WERI-Rb-1 (cell line): ENCODE results near the gene GALNT9.
A peak's percentile ranks its signal among the peaks of the same experiment; 100 is the strongest.

Experiments
- DNase-seq: peaks from one replicate; pipeline ENCODE4 v3.0.0-alpha.2; 2020
- H3K27ac ChIP-seq: fragments of 250-450 bp; sonication (Bioruptor Pico); 2 replicates; pipeline ENCODE4 v1.5.1; 2020; ENCODE audit warnings: mild to moderate bottlenecking, moderate library complexity
- H3K27me3 ChIP-seq: fragments of 250-450 bp; sonication (Bioruptor Pico); 2 replicates; pipeline ENCODE4 v1.5.1; 2021; ENCODE audit warnings: mild to moderate bottlenecking, low read depth, moderate library complexity; ENCODE audit not compliant: insufficient read depth, severe bottlenecking
- H3K36me3 ChIP-seq: fragments of 250-450 bp; sonication (Bioruptor Pico); 2 replicates; pipeline ENCODE4 v1.5.1; 2020; ENCODE audit warnings: mild to moderate bottlenecking, moderate library complexity
- H3K4me3 ChIP-seq: 2 replicates; pipeline ENCODE4 v1.5.1; 2011; ENCODE audit warnings: low read depth, mild to moderate bottlenecking, control low read depth, low read length
- H3K9me3 ChIP-seq: fragments of 250-450 bp; sonication (Bioruptor Pico); 2 replicates; pipeline ENCODE4 v1.5.1; 2021; ENCODE audit warnings: mild to moderate bottlenecking, moderate library complexity; ENCODE audit not compliant: severe bottlenecking
- TF ChIP-seq, protein P1 (sequence below): IDR thresholded peaks from 2 replicates; pipeline ENCODE4 v1.5.1; 2011; ENCODE audit warnings: low read depth, mild to moderate bottlenecking, control low read depth, inconsistent platforms, low read length

Gene GALNT9

DNA sequence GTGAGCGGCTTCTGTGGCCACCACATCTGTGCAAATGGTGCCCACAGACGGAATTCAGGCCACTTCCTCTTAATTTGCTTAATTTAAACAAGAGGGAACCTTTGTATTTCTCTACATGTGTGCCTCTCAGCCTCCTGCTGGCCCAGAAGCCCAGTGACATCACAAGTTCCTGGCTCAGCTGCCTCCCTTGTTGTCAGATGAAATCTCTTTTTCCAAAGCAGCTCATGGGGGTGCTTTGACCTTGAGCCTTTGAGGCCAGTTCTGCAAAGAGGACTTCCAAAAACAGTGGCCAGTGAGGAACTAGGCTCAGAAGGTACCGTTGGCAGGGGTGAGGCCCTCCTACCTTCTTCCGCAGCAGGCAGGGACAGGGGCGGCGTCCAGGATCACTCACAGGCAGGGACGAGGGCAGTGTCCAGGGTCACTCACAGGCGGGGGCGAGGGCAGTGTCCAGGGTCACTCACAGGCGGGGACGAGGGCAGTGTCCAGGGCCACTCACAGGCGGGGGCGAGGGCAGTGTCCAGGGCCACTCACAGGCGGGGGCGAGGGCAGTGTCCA lies 35.0 kb upstream of the GALNT9 start:
- Histone ChIP-seq H3K4me3 (no peak overlapping the region), H3K27ac (no peak overlapping the region), H3K36me3 (no peaks in the 10 kb centered on the region), H3K9me3 (peaks cover 5% of the 10 kb centered on the region), H3K27me3 (no peaks in the 10 kb centered on the region)
- DNase-seq, result no peak
- TF ChIP-seq, protein P1, sequence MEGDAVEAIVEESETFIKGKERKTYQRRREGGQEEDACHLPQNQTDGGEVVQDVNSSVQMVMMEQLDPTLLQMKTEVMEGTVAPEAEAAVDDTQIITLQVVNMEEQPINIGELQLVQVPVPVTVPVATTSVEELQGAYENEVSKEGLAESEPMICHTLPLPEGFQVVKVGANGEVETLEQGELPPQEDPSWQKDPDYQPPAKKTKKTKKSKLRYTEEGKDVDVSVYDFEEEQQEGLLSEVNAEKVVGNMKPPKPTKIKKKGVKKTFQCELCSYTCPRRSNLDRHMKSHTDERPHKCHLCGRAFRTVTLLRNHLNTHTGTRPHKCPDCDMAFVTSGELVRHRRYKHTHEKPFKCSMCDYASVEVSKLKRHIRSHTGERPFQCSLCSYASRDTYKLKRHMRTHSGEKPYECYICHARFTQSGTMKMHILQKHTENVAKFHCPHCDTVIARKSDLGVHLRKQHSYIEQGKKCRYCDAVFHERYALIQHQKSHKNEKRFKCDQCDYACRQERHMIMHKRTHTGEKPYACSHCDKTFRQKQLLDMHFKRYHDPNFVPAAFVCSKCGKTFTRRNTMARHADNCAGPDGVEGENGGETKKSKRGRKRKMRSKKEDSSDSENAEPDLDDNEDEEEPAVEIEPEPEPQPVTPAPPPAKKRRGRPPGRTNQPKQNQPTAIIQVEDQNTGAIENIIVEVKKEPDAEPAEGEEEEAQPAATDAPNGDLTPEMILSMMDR, result no peak

DNA sequence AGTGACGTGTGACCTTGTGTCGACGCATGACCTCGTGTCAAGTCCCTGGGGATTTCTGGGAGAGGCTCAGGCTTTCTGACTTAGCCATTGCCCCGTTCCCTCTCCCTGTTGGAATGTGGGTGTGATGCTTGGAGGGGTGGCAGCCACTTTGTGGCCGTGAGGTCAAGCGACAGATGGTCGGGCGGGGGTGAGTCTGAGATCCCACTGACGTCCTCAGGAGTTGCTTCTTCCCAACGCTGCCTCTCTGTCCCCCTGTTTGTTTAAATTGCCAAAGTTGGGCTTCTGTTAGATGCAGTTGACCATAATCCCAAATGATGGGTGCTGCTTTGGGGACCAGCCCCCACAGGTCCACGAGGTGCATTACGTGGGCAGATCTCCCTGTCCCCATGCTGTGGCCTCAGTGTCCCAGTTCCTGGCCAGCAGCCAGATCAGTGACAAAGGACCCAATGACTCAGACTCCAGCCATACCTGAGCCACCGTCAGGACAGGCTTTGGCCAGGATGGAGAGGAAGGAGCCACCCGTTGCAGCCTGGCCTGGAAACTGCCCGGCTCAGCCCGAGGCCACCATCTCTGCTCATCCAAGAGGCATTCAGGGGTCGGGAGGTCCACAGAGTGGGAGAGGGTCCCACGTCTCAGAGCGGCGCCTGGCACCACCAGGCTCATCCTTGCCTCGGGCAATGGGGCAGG lies 34.4 kb upstream of the GALNT9 start:
- peaks cover 5% of the 10 kb centered on the region for H3K9me3 ChIP-seq
- H3K4me3 ChIP-seq, result no peak overlapping the region
- no peak overlapping the region for H3K27ac ChIP-seq
- no peak for DNase-seq
- H3K27me3 ChIP-seq, result no peaks in the 10 kb centered on the region
- H3K36me3 ChIP-seq, result no peaks in the 10 kb centered on the region
- TF ChIP-seq, protein P1, result no peak

DNA sequence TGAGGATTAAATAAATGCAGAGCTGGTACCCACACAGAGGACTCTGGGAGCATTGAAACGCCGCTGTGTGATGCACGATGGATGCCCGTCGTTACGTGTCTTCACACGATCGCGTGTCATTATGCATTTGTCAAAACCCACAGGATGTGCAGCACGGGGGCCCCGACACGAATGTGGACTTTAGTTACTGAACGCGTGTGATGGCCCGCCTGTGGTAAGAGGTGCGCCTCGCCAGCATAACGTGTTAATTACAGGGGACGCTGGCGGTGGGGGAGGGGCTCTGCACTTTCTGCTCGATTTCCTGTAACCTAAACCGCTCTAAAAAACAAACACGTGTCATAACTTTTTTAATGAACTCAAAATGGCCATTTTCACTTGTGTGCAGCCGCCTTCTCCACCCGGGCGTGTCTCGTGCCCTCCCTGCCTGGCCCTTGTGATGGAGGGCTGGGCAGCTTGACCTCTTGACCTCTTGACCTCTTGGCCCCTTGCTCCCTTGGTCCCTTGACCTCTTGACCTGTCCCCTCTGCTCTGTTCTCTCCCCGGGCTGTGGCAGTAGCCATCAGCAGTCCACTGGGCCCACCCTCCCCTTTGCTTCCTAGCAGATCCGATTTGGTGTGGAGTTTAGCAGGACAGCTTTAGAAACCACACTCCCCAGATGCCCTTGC lies 33.7 kb upstream of the GALNT9 start:
- DNase-seq, result no peak
- Histone ChIP-seq H3K36me3 (no peaks in the 10 kb centered on the region), H3K4me3 (no peak overlapping the region), H3K27ac (no peak overlapping the region), H3K9me3 (peaks cover 5% of the 10 kb centered on the region), H3K27me3 (no peaks in the 10 kb centered on the region)
- TF ChIP-seq, protein P1, result no peak

DNA sequence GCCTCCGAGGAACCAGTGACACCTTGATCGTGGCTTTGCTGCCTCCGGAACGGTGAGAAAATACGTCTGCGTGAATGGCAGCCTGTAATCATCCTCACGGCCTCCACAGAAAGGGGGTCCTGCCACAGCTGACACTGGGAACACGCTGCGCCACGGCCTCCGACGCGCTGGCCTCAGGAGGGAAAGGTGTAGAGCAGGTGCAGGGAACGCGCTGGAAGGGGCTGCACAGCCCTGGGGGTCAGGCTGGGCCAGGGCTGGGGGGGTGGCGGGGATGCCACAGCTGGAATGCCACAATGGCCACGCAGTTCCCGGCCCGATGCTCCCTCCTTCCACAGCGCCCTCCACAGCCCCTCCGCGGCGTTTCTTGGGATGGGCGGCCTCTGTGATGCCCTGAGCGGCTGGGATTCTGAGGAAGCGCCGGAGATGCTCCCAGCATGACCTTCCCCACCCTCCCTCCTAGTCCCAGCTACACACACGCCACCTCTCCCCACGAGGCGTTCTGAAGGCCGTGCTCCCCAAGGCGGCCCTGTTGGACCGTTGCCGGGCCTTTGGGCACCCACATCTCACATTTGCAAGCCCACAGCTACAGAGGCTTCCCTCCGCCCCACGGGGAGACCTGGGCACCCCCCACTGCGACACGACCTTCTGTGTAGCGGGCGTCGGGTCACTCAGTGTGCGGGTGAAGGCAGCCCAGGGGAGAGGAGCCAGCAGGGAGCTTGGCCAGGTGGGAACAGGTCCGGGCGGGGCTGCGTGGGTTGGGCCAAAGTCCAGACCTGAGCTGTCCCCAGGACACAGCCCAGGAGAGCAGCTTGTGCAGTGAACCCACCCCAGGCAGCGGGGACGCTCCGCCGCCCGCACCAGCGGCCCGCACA lies 31.8 kb upstream of the GALNT9 start:
- TF ChIP-seq, protein P1, result no peak
- no peaks in the 10 kb centered on the region for H3K36me3 ChIP-seq
- no peak overlapping the region for H3K4me3 ChIP-seq
- no peaks in the 10 kb centered on the region for H3K27me3 ChIP-seq
- peak overlapping the region; percentile 62 for H3K27ac ChIP-seq
- peaks cover 6% of the 10 kb centered on the region for H3K9me3 ChIP-seq
- no peak for DNase-seq

DNA sequence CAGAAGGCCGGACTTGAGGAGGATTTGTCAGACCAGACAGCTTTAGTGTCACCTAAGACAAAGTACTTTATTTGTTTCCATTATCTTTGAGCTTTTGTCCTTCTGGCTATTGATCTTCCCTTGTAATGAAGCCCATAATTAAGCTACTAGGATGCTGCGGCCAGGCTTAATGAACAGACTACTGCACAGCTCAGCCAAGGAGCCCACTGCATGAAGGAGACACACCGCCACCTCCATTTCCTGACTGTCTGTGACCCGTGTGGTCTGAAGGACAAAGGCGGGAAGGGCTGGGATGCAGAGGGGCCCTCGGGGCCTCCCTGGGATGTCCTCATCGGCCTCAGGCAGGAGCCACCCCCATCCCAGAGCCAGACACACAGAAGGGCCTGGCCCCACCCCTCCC lies 31.0 kb upstream of the GALNT9 start:
- Histone ChIP-seq H3K27ac (peak overlapping the region; percentile 62), H3K9me3 (peaks cover 6% of the 10 kb centered on the region)
- TF ChIP-seq, protein P1, result no peak

More for the DNA sequence above, 31.0 kb upstream of the GALNT9 start:
- Histone ChIP-seq H3K36me3 (no peaks in the 10 kb centered on the region), H3K4me3 (no peak overlapping the region), H3K27me3 (no peaks in the 10 kb centered on the region)
- DNase-seq, result peak; percentile 59
